HEK293T (cell line): ENCODE data around the gene DDHD1.

ENCODE experiments used
- CTCF ChIA-PET: fragments of 350-600 bp; formaldehyde crosslinking; extraction: SDS; loops from one replicate; lab custom pipeline; 2021; ENCODE audit warnings: antibody characterized with exemption, inconsistent platforms; lab: Yijun Ruan, JAX
- POLR2A ChIA-PET: fragments of 350-600 bp; formaldehyde crosslinking; extraction: SDS; loops from one replicate; lab custom pipeline; 2020; ENCODE audit warnings: antibody characterized with exemption, inconsistent platforms; lab: Yijun Ruan, JAX
- DNase-seq: peaks from one replicate; pipeline ENCODE4 v3.0.0; 2012; ENCODE audit warnings: mixed read lengths; ENCODE audit errors: extremely low spot score
- ARNT ChIP-seq: fragments of 450-650 bp; IDR thresholded peaks from 2 replicates; pipeline ENCODE4 v1.6.1; 2017; ENCODE audit warnings: mild to moderate bottlenecking
- BHLHE40 ChIP-seq: fragments of 450-650 bp; IDR thresholded peaks from 2 replicates; pipeline ENCODE4 v1.6.1; 2016; ENCODE audit warnings: mild to moderate bottlenecking, moderate library complexity, borderline replicate concordance
- CTBP1 ChIP-seq: fragments of 450-650 bp; IDR thresholded peaks from 2 replicates; pipeline ENCODE4 v1.6.1; 2016; ENCODE audit warnings: borderline replicate concordance
- ELF4 ChIP-seq: fragments of 450-650 bp; IDR thresholded peaks from 2 replicates; pipeline ENCODE4 v1.6.1; 2017; ENCODE audit warnings: antibody characterized with exemption
- FOXA1 ChIP-seq: fragments of 450-650 bp; IDR thresholded peaks from 2 replicates; pipeline ENCODE4 v1.6.1; 2016; ENCODE audit warnings: mild to moderate bottlenecking
- FOXK2 ChIP-seq: fragments of 450-650 bp; IDR thresholded peaks from 2 replicates; pipeline ENCODE4 v1.6.1; 2016; ENCODE audit warnings: mild to moderate bottlenecking
- FOXM1 ChIP-seq: fragments of 450-650 bp; IDR thresholded peaks from 2 replicates; pipeline ENCODE4 v1.6.1; 2017; ENCODE audit warnings: mild to moderate bottlenecking, borderline replicate concordance
- HDGF ChIP-seq: fragments of 450-650 bp; IDR thresholded peaks from 2 replicates; pipeline ENCODE4 v1.6.1; 2017; ENCODE audit warnings: antibody characterized with exemption, borderline replicate concordance
- L3MBTL2 ChIP-seq: fragments of 450-650 bp; conservative IDR thresholded peaks from 2 replicates; pipeline ENCODE4 v1.6.1; 2016; ENCODE audit warnings: mild to moderate bottlenecking
- LEF1 ChIP-seq: fragments of 450-650 bp; IDR thresholded peaks from 2 replicates; pipeline ENCODE4 v1.6.1; 2017; ENCODE audit warnings: mild to moderate bottlenecking, borderline replicate concordance
- NFRKB ChIP-seq: fragments of 450-650 bp; IDR thresholded peaks from 2 replicates; pipeline ENCODE4 v1.6.1; 2016; ENCODE audit warnings: mild to moderate bottlenecking, moderate library complexity
- PKNOX1 ChIP-seq: fragments of 450-650 bp; IDR thresholded peaks from 2 replicates; pipeline ENCODE4 v1.6.1; 2016
- SP1 ChIP-seq: fragments of 450-650 bp; IDR thresholded peaks from 2 replicates; pipeline ENCODE4 v1.6.1; 2017
- SUZ12 ChIP-seq: fragments of 450-650 bp; IDR thresholded peaks from 2 replicates; pipeline ENCODE4 v1.6.1; 2016; ENCODE audit warnings: mild to moderate bottlenecking
- TARDBP ChIP-seq: fragments of 450-650 bp; IDR thresholded peaks from 2 replicates; pipeline ENCODE4 v1.6.1; 2016
- ZNF384 ChIP-seq: fragments of 450-650 bp; IDR thresholded peaks from 2 replicates; pipeline ENCODE4 v1.6.1; 2016

Gene DDHD1

GRCh38 chr14:52987514-52987913, 165.6 kb downstream of the DDHD1 start:
- no peak for DNase-seq
- CTCF ChIA-PET = no interaction called here
- TF ChIP-seq CTBP1 (no peak), TARDBP (no peak), ELF4 (no peak), L3MBTL2 (no peak), NFRKB (no peak), LEF1 (no peak), BHLHE40 (no peak), ZNF384 (no peak), PKNOX1 (no peak), FOXM1 (no peak), SP1 (no peak), SUZ12 (no peak), HDGF (no peak)
- POLR2A ChIA-PET = interaction anchor here (0.6 kb wide), 1 partner anchor 10 kb away, joined by 5 read pairs; no protein-coding TSS in a partner anchor

GRCh38 chr14:52987042-52987441, 166.1 kb downstream of the DDHD1 start:
- ChIA-PET CTCF (no interaction called here), POLR2A (no interaction called here)

More at GRCh38 chr14:52987042-52987441, 166.1 kb downstream of the DDHD1 start:
- TF ChIP-seq CTBP1 = no peak
- no peak for TF ChIP-seq ARNT
- no peak for TF ChIP-seq FOXM1
- no peak for TF ChIP-seq ZNF384
- no peak for TF ChIP-seq FOXK2
- TF ChIP-seq BHLHE40 = no peak
- TF ChIP-seq NFRKB = no peak
- no peak for TF ChIP-seq SP1
- no peak for TF ChIP-seq ELF4
- no peak for TF ChIP-seq FOXA1
- no peak for TF ChIP-seq SUZ12
- TF ChIP-seq HDGF = no peak
- TF ChIP-seq L3MBTL2 = no peak
- TF ChIP-seq PKNOX1 = no peak
- no peak for TF ChIP-seq TARDBP
- no peak for TF ChIP-seq LEF1
- no peak for DNase-seq
